MCF 10A (cell line): ENCODE results near the gene CPNE4. TPM values are rescaled to one million over a fixed set of nuclear protein-coding genes. Genes with fewer than 3 reads are reported as not detected.

Experiments used
- BruUV-seq: library from RNA; stranded (reverse); fragments of 400-500 nt; replicated peaks from 2 replicates; lab custom pipeline; 2021; lab: Mats Ljungman, UMichigan
- CTCF ChIA-PET: fragments of 300-600 bp; sonication (Branson Sonifier 250); formaldehyde crosslinking; extraction: SDS; loops from one replicate; lab custom pipeline; 2021; ENCODE audit warnings: antibody characterized with exemption, inconsistent platforms; lab: Yijun Ruan, JAX
- POLR2A ChIA-PET: fragments of 300-600, 350-650 bp; sonication (Branson Sonifier 250); formaldehyde crosslinking; extraction: SDS; loops from one replicate; lab custom pipeline; 2020; ENCODE audit warnings: antibody characterized with exemption, inconsistent platforms; lab: Yijun Ruan, JAX
- DNase-seq: peaks from one replicate; pipeline ENCODE4 v3.0.0-alpha.2; 2018; ENCODE audit not compliant: unreplicated experiment
- H3K27ac Mint-ChIP-seq: one replicate; pipeline ENCODE4 v1.8.0; 2022; ENCODE audit warnings: mild to moderate bottlenecking, low read depth, mixed read lengths; ENCODE audit not compliant: unreplicated experiment
- H3K27me3 Mint-ChIP-seq: one replicate; pipeline ENCODE4 v1.8.0; 2022; ENCODE audit warnings: mixed read lengths; ENCODE audit not compliant: insufficient read depth, unreplicated experiment
- H3K36me3 Mint-ChIP-seq: one replicate; pipeline ENCODE4 v1.8.0; 2022; ENCODE audit warnings: mild to moderate bottlenecking, moderate library complexity, mixed read lengths; ENCODE audit not compliant: insufficient read depth, unreplicated experiment
- H3K4me1 Mint-ChIP-seq: one replicate; pipeline ENCODE4 v1.8.0; 2022; ENCODE audit warnings: mixed read lengths; ENCODE audit not compliant: insufficient read depth, unreplicated experiment
- H3K4me3 Mint-ChIP-seq: one replicate; pipeline ENCODE4 v1.8.0; 2022; ENCODE audit warnings: mild to moderate bottlenecking, moderate library complexity, mixed read lengths; ENCODE audit not compliant: unreplicated experiment
- H3K9me3 Mint-ChIP-seq: one replicate; pipeline ENCODE4 v1.8.0; 2022; ENCODE audit warnings: mixed read lengths; ENCODE audit not compliant: unreplicated experiment
- CTCF ChIP-seq: fragments of 200-600 bp; IDR thresholded peaks from one replicate; pipeline ENCODE4 v1.8.0; 2022; ENCODE audit warnings: antibody characterized with exemption, mild to moderate bottlenecking; ENCODE audit not compliant: unreplicated experiment
- intact Hi-C: fragments of 100-400 bp; cut with micrococcal nuclease; formaldehyde crosslinking; loops from 2 replicates; pipeline ENCODE4 v1.14.1; 2022
- total RNA-seq: library from RNA; stranded (reverse); gene quantifications from 2 replicates; pipeline ENCODE4 v1.2.3, GENCODE V29; 2022

Gene CPNE4
- total RNA-seq, 1 experiment from 2014 or later = not detected

GRCh38 chr3:131796558-131797198, 238.1 kb downstream of the CPNE4 start:
- no peak for DNase-seq
- no peak overlapping the region for H3K27ac Mint-ChIP-seq
- intact Hi-C loops = loop anchor here (10.0 kb wide), 2 partner anchors 388 to 572 kb away; no protein-coding TSS in a partner anchor
- no peak for TF ChIP-seq CTCF
- POLR2A ChIA-PET = no interaction called here
- CTCF ChIA-PET = interaction anchor here (0.5 to 7.1 kb wide), 20 partner anchors 8 to 848 kb away, joined by 3 to 104 read pairs (median 16); partner anchors contain the start of gene CPNE4
- no peaks in the 10 kb centered on the region for H3K36me3 Mint-ChIP-seq
- no peaks in the 10 kb centered on the region for H3K4me1 Mint-ChIP-seq
- no TSS peak for BruUV-seq
- no peak overlapping the region for H3K4me3 Mint-ChIP-seq
- peaks cover under 1% of the 10 kb centered on the region for H3K27me3 Mint-ChIP-seq
- no peaks in the 10 kb centered on the region for H3K9me3 Mint-ChIP-seq

- H3K4me1 Mint-ChIP-seq = no peaks in the 10 kb centered on the region
- H3K4me3 Mint-ChIP-seq = no peak overlapping the region
- no peaks in the 10 kb centered on the region for H3K9me3 Mint-ChIP-seq
- no TSS peak for BruUV-seq
- no peak for DNase-seq
- TF ChIP-seq CTCF = no peak
- intact Hi-C loops = loop anchor here (10.0 kb wide), 2 partner anchors 389 to 571 kb away; no protein-coding TSS in a partner anchor
- ChIA-PET POLR2A (interaction anchor here (0.6 to 0.7 kb wide), 2 partner anchors 23 to 388 kb away, joined by 3 to 4 read pairs; no protein-coding TSS in a partner anchor), CTCF (interaction anchor here (0.5 to 7.1 kb wide), 49 partner anchors 9 to 899 kb away, joined by 3 to 104 read pairs (median 5); partner anchors contain the start of gene CPNE4)
- H3K36me3 Mint-ChIP-seq = no peaks in the 10 kb centered on the region
- H3K27me3 Mint-ChIP-seq = peaks cover 1% of the 10 kb centered on the region
- no peak overlapping the region for H3K27ac Mint-ChIP-seq
These were observed 238.7 kb downstream of the CPNE4 start for GRCh38 chr3:131796111-131796510.

GRCh38 chr3:131795390-131796090, 239.3 kb downstream of the CPNE4 start:
- POLR2A ChIA-PET = interaction anchor here (0.6 to 0.7 kb wide), 2 partner anchors 24 to 389 kb away, joined by 3 to 4 read pairs; no protein-coding TSS in a partner anchor
- H3K27ac Mint-ChIP-seq = no peak overlapping the region
- H3K36me3 Mint-ChIP-seq = no peaks in the 10 kb centered on the region
- peaks cover 7% of the 10 kb centered on the region for H3K27me3 Mint-ChIP-seq
- BruUV-seq = no TSS peak
- H3K4me3 Mint-ChIP-seq = no peak overlapping the region
- intact Hi-C loops = loop anchor here (1.0 to 10.0 kb wide), 5 partner anchors 234 to 763 kb away; no protein-coding TSS in a partner anchor
- TF ChIP-seq CTCF = no peak
- no peak for DNase-seq
- no peaks in the 10 kb centered on the region for H3K4me1 Mint-ChIP-seq
- no peaks in the 10 kb centered on the region for H3K9me3 Mint-ChIP-seq
- CTCF ChIA-PET = interaction anchor here (0.6 to 7.1 kb wide), 73 partner anchors 9 to 898 kb away, joined by 3 to 104 read pairs (median 4); partner anchors contain the start of gene CPNE4
